ENCODE data around the gene WDR89. TPM values are rescaled to one million over a fixed set of nuclear protein-coding genes. Genes with fewer than 3 reads are reported as not detected.

The WDR89 gene
- total and polyA plus RNA-seq, 9 of the 15 experiments (the other 6 are each of a cell fraction or from before 2014, with no cell fraction given): 9.3 to 25.6 (median 16.2) TPM

DNA sequence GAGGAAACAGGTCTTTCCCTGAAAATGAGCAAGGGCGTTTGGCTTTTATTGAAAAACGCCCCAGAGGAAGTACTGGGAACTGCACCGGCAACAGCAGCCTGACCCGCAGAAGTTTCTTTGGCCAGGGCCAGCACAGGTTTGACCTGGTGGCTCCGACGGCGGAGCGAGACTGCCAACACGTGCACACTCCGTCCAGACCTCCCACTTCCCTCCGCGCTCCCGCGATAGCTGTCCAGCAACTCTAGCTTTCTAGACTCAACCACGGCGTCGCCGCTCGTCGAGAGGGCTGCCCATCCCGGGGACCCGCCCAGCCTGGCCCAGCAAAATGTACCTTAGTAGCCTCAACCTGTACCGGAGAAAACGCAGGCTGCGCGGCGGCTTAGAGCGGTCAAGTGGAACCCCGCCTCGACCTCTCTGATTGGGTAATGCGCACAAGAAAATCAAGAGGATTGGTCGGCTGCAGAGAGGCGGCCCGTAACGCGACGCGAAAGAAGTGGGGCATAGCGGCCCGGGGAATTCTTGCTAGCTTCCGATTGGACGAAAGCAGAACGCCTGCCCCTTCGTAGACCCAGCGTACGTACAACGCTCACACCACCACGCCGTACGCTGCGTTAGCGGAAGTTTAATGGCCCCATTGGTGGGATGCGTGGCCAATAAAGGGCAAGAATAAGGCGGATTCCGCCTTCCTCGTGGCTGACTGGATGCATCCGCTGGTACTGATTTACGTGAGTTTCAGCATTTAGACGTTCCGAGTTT, at the start of gene WDR89 (continued):
- TF ChIP-seq, protein P1, sequence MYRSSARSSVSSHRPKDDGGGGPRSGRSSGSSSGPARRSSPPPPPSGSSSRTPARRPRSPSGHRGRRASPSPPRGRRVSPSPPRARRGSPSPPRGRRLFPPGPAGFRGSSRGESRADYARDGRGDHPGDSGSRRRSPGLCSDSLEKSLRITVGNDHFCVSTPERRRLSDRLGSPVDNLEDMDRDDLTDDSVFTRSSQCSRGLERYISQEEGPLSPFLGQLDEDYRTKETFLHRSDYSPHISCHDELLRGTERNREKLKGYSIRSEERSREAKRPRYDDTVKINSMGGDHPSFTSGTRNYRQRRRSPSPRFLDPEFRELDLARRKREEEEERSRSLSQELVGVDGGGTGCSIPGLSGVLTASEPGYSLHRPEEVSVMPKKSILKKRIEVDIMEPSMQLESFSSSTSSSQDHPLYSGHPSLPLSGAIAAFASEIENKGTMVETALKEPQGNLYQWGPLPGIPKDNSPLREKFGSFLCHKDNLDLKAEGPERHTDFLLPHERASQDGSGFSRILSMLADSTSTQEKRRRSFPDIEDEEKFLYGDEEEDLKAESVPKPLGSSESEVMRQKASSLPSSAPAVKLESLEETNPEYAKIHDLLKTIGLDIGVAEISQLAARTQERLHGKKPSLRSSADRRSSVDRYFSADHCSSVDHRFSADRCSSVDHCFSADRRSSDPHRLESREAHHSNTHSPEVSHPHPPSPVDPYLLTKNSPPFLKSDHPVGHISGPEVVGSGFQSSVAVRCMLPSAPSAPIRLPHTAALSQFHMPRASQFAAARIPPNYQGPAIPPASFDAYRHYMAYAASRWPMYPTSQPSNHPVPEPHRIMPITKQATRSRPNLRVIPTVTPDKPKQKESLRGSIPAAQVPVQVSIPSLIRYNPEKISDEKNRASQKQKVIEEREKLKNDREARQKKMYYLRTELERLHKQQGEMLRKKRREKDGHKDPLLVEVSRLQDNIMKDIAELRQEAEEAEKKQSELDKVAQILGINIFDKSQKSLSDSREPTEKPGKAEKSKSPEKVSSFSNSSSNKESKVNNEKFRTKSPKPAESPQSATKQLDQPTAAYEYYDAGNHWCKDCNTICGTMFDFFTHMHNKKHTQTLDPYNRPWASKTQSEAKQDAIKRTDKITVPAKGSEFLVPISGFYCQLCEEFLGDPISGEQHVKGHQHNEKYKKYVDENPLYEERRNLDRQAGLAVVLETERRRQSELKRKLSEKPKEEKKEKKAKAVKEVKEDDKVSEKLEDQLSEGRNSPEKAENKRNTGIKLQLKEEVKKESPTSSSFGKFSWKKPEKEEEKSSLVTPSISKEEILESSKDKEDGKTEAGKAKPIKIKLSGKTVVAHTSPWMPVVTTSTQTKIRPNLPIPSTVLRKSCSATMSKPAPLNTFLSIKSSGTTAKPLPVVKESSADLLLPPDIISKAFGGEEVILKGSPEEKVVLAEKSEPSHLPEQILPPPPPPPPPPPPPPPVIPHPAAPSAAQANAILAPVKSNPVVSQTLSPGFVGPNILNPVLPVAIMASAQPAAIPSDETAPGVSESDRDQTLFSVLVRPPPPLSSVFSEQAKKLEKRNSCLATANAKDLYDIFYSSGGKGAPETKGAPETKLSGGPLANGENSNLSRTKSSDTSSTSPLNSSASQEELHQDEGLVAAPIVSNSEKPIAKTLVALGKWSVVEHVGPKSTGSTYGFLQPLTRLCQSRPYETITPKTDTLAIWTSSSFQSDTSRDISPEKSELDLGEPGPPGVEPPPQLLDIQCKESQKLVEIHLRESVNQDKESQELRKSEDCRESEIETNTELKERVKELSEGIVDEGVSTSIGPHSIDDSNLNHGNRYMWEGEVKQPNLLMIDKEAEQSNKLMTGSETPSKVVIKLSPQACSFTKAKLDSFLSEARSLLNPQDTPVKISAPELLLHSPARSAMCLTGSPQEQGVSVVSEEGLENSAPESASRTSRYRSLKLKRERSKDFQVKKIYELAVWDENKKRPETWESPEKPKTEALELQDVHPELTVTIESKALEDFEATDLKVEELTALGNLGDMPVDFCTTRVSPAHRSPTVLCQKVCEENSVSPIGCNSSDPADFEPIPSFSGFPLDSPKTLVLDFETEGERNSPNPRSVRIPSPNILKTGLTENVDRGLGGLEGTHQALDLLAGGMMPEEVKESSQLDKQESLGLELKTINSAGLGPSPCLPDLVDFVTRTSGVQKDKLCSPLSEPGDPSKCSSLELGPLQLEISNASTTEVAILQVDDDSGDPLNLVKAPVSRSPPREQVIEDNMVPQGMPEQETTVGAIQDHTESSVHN (IDR thresholded peaks at IDR 0.05; ENCODE audit: borderline replicate concordance in 1 of 2, low read depth in 1 of 2): no peak
- TF ChIP-seq CC2D1A (IDR thresholded peaks at IDR 0.05): peak; percentile 96
- TF ChIP-seq ZNF175 (CRISPR knock-in tag; IDR thresholded peaks at IDR 0.05; ENCODE audit: low read depth): no peak
- TF ChIP-seq, protein P2, sequence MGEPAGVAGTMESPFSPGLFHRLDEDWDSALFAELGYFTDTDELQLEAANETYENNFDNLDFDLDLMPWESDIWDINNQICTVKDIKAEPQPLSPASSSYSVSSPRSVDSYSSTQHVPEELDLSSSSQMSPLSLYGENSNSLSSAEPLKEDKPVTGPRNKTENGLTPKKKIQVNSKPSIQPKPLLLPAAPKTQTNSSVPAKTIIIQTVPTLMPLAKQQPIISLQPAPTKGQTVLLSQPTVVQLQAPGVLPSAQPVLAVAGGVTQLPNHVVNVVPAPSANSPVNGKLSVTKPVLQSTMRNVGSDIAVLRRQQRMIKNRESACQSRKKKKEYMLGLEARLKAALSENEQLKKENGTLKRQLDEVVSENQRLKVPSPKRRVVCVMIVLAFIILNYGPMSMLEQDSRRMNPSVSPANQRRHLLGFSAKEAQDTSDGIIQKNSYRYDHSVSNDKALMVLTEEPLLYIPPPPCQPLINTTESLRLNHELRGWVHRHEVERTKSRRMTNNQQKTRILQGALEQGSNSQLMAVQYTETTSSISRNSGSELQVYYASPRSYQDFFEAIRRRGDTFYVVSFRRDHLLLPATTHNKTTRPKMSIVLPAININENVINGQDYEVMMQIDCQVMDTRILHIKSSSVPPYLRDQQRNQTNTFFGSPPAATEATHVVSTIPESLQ (CRISPR knock-in tag; IDR thresholded peaks at IDR 0.05): 0 out of 2 replicates have a peak, but pooled peaks have one; percentile 59
- peak; percentile 83 for TF ChIP-seq TAF9B (IDR thresholded peaks at IDR 0.05; ENCODE audit: partially characterized antibody)
- TF ChIP-seq NELFE (IDR thresholded peaks at IDR 0.05; ENCODE audit: insufficient read depth, insufficient read length): no peak
- TF ChIP-seq PHF20 (IDR thresholded peaks at IDR 0.05; ENCODE audit: partially characterized antibody): peak; percentile 33
- TF ChIP-seq, protein P3, sequence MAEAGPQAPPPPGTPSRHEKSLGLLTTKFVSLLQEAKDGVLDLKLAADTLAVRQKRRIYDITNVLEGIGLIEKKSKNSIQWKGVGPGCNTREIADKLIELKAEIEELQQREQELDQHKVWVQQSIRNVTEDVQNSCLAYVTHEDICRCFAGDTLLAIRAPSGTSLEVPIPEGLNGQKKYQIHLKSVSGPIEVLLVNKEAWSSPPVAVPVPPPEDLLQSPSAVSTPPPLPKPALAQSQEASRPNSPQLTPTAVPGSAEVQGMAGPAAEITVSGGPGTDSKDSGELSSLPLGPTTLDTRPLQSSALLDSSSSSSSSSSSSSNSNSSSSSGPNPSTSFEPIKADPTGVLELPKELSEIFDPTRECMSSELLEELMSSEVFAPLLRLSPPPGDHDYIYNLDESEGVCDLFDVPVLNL (CRISPR knock-in tag; IDR thresholded peaks at IDR 0.05; ENCODE audit: low read depth): no peak
- TF ChIP-seq CBX3 (IDR thresholded peaks at IDR 0.05; ENCODE audit: borderline replicate concordance in 1 of 2, low read length in 2 of 2): no peak; a peak in 1 of 3 replicates
- TF ChIP-seq HDAC3 (IDR thresholded peaks at IDR 0.05; ENCODE audit: borderline replicate concordance, partially characterized antibody): peak; percentile 92
- TF ChIP-seq L3MBTL2 (IDR thresholded peaks at IDR 0.05): peak; percentile 99
- TF ChIP-seq, protein P4, sequence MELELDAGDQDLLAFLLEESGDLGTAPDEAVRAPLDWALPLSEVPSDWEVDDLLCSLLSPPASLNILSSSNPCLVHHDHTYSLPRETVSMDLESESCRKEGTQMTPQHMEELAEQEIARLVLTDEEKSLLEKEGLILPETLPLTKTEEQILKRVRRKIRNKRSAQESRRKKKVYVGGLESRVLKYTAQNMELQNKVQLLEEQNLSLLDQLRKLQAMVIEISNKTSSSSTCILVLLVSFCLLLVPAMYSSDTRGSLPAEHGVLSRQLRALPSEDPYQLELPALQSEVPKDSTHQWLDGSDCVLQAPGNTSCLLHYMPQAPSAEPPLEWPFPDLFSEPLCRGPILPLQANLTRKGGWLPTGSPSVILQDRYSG (tag; conservative IDR thresholded peaks at IDR 0.05; ENCODE audit: low read depth): 0 out of 2 replicates have a peak, but pooled peaks have one; percentile 47
- TF ChIP-seq TBP (optimal IDR thresholded peaks at IDR 0.05; ENCODE audit: low read depth, low read length): peak; percentile 97
- no peak for TF ChIP-seq ZNF76 (CRISPR knock-in tag; IDR thresholded peaks at IDR 0.05; ENCODE audit: borderline replicate concordance)
